ENCODE results near the gene PPP1R1B. TPM values are rescaled to one million over a fixed set of nuclear protein-coding genes. Genes with fewer than 3 reads are reported as not detected.

The PPP1R1B gene
- total and polyA plus RNA-seq, 2 of the 4 experiments (the other 2 are of a cell fraction), result not detected

- 90% methylated on average over 5 of the region's 12 CpGs; no CpG with 5 or more reads in 1 of the 2 experiments for WGBS, 2 experiments (ENCODE audit: extremely low coverage in 2 of 2, insufficient read length in 1 of 2)
- Histone ChIP-seq H3K18ac (ENCODE audit: low read depth, low read length) (no peak overlapping the region), H2BK5ac (ENCODE audit: low read depth, low read length, poor library complexity, severe bottlenecking) (no peak overlapping the region), H2BK15ac (ENCODE audit: low read depth, low read length) (no peak overlapping the region), H3K4me1 (ENCODE audit: control insufficient read depth, insufficient read depth, low read length) (peaks cover 9% of the 10 kb centered on the region), H3K9ac (ENCODE audit: low read depth, low read length) (no peak overlapping the region), H2BK120ac (ENCODE audit: low read depth, low read length) (no peak overlapping the region), H4K8ac (ENCODE audit: low read depth in 2 of 2, low read length in 2 of 2) (no peak overlapping the region), H3K14ac (replicated peaks; ENCODE audit: low read depth, low read length) (no peak overlapping the region), H3K23ac (ENCODE audit: low read depth, low read length) (no peak overlapping the region), H3K27ac (ENCODE audit: insufficient read depth, low read length) (no peak overlapping the region), H3K36me3 (ENCODE audit: control insufficient read depth, insufficient read depth, low read length) (peaks cover 8% of the 10 kb centered on the region), H2AK5ac (ENCODE audit: low read depth, low read length) (no peak overlapping the region), H3K9me1 (ENCODE audit: insufficient read depth, low read length) (peaks cover 8% of the 10 kb centered on the region), H3K4me2 (ENCODE audit: low read depth, low read length) (no peak overlapping the region), H3K9me3 (ENCODE audit: control insufficient read depth, insufficient read depth, low read length) (no peaks in the 10 kb centered on the region), H3K4ac (ENCODE audit: low read depth, low read length) (no peak overlapping the region), H3K4me3 (ENCODE audit: insufficient read depth, low read depth, low read length) (no peak overlapping the region), H3K79me1 (ENCODE audit: low read depth in 1 of 2, low read length in 2 of 2) (peaks cover 8 to 16% of the 10 kb centered on the region in 2 experiments), H2BK20ac (ENCODE audit: low read depth, low read length) (no peak overlapping the region), H2AK9ac (replicated peaks; ENCODE audit: low read depth, low read length, poor library complexity) (no peak overlapping the region), H4K5ac (ENCODE audit: low read depth, low read length) (no peak overlapping the region), H3K56ac (ENCODE audit: extremely low read depth, insufficient read depth, low read length) (no peak overlapping the region), H2AFZ (replicated peaks; ENCODE audit: low read length, poor library complexity) (no peak overlapping the region), H3K27me3 (ENCODE audit: control insufficient read depth, insufficient read depth, low read length) (no peaks in the 10 kb centered on the region), H4K91ac (ENCODE audit: insufficient read depth, low read depth, low read length) (no peak overlapping the region), H4K20me1 (ENCODE audit: insufficient read depth, low read length) (no peaks in the 10 kb centered on the region)
- CTCF ChIA-PET, result interaction anchor here (1.0 kb wide), 1 partner anchor 16 kb away, joined by 3 read pairs; no protein-coding TSS in a partner anchor
- no peak for TF ChIP-seq MAFK (IDR thresholded peaks at IDR 0.05; ENCODE audit: low read depth, low read length)
- TF ChIP-seq CEBPB (IDR thresholded peaks at IDR 0.05; ENCODE audit: low read depth, low read length), result no peak
- no peak for TF ChIP-seq BHLHE40 (IDR thresholded peaks at IDR 0.05; ENCODE audit: low read depth, low read length)
- no peak for TF ChIP-seq RAD21 (IDR thresholded peaks at IDR 0.05; ENCODE audit: low read length)
- no peak for TF ChIP-seq ELK1 (IDR thresholded peaks at IDR 0.05; ENCODE audit: borderline replicate concordance, low read depth, low read length)
- TF ChIP-seq RFX5 (IDR thresholded peaks at IDR 0.05; ENCODE audit: low read depth, low read length), result no peak
- no peak for TF ChIP-seq MAZ (IDR thresholded peaks at IDR 0.05; ENCODE audit: borderline replicate concordance, low read depth, low read length)
- TF ChIP-seq CHD1 (IDR thresholded peaks at IDR 0.05; ENCODE audit: low read depth, low read length), result no peak
- POLR2A ChIA-PET (ENCODE audit: unreplicated experiment), result no interaction called here
- in situ Hi-C loops (cut with MboI; ENCODE audit: low sequenced_read_pairs), result no loop called here
- no peak for DNase-seq
- no TSS peak for BruUV-seq (replicated peaks)
- no peak for ATAC-seq (ENCODE audit: low read depth)
- intact Hi-C loops (cut with micrococcal nuclease), result no loop called here
- dilution Hi-C loops (cut with HindIII; ENCODE audit: low sequenced_read_pairs, unreplicated experiment), result no loop called here
Measured at GRCh38 chr17:39684369-39685192, 57.8 kb downstream of the PPP1R1B start.

Other genes starting within 250 kb of the PPP1R1B start
- 12.2 and 13.8 TPM in 2 replicates for gene FBXL20, start 225.3 kb upstream of the PPP1R1B start, total RNA-seq (2012; rRNA removed)
- gene FBXL20, start 225.3 kb upstream of the PPP1R1B start, polyA plus RNA-seq (2012; rRNA removed), result 3.2 and 4.1 TPM in 2 replicates
- gene MED1, start 175.7 kb upstream of the PPP1R1B start, total RNA-seq (2012; rRNA removed), result 21.9 and 24.2 TPM in 2 replicates
- 16.4 and 16.9 TPM in 2 replicates for gene MED1, start 175.7 kb upstream of the PPP1R1B start, polyA plus RNA-seq (2012; rRNA removed)
- gene CDK12, start 165.5 kb upstream of the PPP1R1B start, total RNA-seq (2012; rRNA removed), result 27.1 and 31.1 TPM in 2 replicates
- 14.8 and 16.1 TPM in 2 replicates for gene CDK12, start 165.5 kb upstream of the PPP1R1B start, polyA plus RNA-seq (2012; rRNA removed)
- gene NEUROD2, start 19.0 kb upstream of the PPP1R1B start, total RNA-seq (2012; rRNA removed), result not detected in 2 replicates
- not detected in 2 replicates for gene NEUROD2, start 19.0 kb upstream of the PPP1R1B start, polyA plus RNA-seq (2012; rRNA removed)
- gene STARD3, start 10.2 kb downstream of the PPP1R1B start, total RNA-seq (2012; rRNA removed), result 8.1 and 8.6 TPM in 2 replicates
- 50.4 and 69.2 TPM in 2 replicates for gene STARD3, start 10.2 kb downstream of the PPP1R1B start, polyA plus RNA-seq (2012; rRNA removed)
- gene TCAP, start 38.4 kb downstream of the PPP1R1B start, total RNA-seq (2012; rRNA removed), result under 0.01 TPM in 2 replicates
- 0.21 and 0.26 TPM in 2 replicates for gene TCAP, start 38.4 kb downstream of the PPP1R1B start, polyA plus RNA-seq (2012; rRNA removed)
- not detected in 2 replicates for gene PNMT, start 41.5 kb downstream of the PPP1R1B start, total RNA-seq (2012; rRNA removed)
- not detected in 2 replicates for gene PNMT, start 41.5 kb downstream of the PPP1R1B start, polyA plus RNA-seq (2012; rRNA removed)
- 3.6 and 4.3 TPM in 2 replicates for gene PGAP3, start 61.1 kb downstream of the PPP1R1B start, total RNA-seq (2012; rRNA removed)
- gene PGAP3, start 61.1 kb downstream of the PPP1R1B start, polyA plus RNA-seq (2012; rRNA removed), result 9.8 and 10.4 TPM in 2 replicates
- 26.1 and 28.7 TPM in 2 replicates for gene ERBB2, start 73.1 kb downstream of the PPP1R1B start, total RNA-seq (2012; rRNA removed)
- gene ERBB2, start 73.1 kb downstream of the PPP1R1B start, polyA plus RNA-seq (2012; rRNA removed), result 33.3 and 34.6 TPM in 2 replicates
- gene MIEN1, start 103.6 kb downstream of the PPP1R1B start, total RNA-seq (2012; rRNA removed), result 20.3 and 22.2 TPM in 2 replicates
- 75.6 and 82.4 TPM in 2 replicates for gene MIEN1, start 103.6 kb downstream of the PPP1R1B start, polyA plus RNA-seq (2012; rRNA removed)
- gene GRB7, start 111.0 kb downstream of the PPP1R1B start, total RNA-seq (2012; rRNA removed), result under 0.01 and 0.18 TPM in 2 replicates
- 0.14 and 0.36 TPM in 2 replicates for gene GRB7, start 111.0 kb downstream of the PPP1R1B start, polyA plus RNA-seq (2012; rRNA removed)
- not detected in 2 replicates for gene IKZF3, start 237.4 kb downstream of the PPP1R1B start, total RNA-seq (2012; rRNA removed)
- not detected in 2 replicates for gene IKZF3, start 237.4 kb downstream of the PPP1R1B start, polyA plus RNA-seq (2012; rRNA removed)
- gene ZPBP2, start 241.2 kb downstream of the PPP1R1B start, total RNA-seq (2012; rRNA removed), result not detected in 2 replicates
- not detected in 2 replicates for gene ZPBP2, start 241.2 kb downstream of the PPP1R1B start, polyA plus RNA-seq (2012; rRNA removed)